HT-29 (cell line): ENCODE data around the gene TENT5D. TPM values are rescaled to one million over a fixed set of nuclear protein-coding genes. Genes with fewer than 3 reads are reported as not detected.
"Not testable (repeated sequence)": the region's sequence is repeated elsewhere in the genome, so short reads cannot be mapped to it uniquely, and the experiment has no call there.

ENCODE experiments used
- DNase-seq: peaks from one replicate; pipeline ENCODE4 v3.0.0-alpha.2; 2015; ENCODE audit warnings: low spot score
- total RNA-seq: library from RNA; depleted of rRNA; stranded (reverse); fragments of >200 nt; shearing (Covaris generic); gene quantifications from 2 replicates; pipeline ENCODE4 v1.2.3, GENCODE V29; 2014; rRNA removed

TENT5D gene
- not detected in 2 replicates for total RNA-seq

GRCh38 chrX:80420147-80420546, at the start of gene TENT5D:
Gene TENT5D (plus strand): TSS chrX:80420447. CDS start chrX:80442540, 22,093 bp downstream.
- DNase-seq = no peak

DNA sequence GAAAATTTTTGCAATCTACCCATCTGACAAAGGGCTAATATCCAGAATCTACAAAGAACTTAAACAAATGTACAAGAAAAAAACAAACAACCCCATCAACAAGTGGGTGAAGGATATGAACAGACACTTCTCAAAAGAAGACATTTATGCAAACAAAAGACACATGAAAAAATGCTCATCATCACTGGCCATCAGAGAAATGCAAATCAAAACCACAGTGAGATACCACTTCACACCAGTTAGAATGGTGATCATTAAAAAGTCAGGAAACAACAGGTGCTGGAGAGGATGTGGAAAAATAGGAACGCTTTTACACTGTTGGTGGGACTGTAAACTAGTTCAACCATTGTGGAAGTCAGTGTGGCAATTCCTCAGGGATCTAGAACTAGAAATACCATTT, 34.6 kb upstream of the TENT5D start:
- DNase-seq = not testable (repeated sequence)

GRCh38 chrX:80388206-80388605, 32.0 kb upstream of the TENT5D start:
- DNase-seq = no peak

DNA sequence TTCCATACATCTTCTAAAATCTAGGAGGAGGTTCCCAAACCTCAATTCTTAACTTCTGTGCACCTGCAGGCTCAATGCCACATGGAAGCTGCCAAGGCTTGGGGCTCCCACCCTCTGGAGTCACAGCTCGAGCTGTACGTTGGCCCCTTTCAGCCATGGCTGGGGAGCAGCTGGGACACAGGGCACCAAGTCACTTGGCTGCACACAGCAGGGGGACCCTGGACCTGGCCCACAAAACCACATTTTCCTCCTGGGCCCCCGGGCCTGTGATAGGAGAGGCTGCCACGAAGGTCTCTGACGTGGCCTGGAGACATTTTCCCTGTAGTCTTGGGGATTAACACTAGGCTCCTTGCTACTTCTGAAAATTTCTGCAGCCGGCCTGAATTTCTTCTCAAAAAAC, 8.2 kb upstream of the TENT5D start:
- DNase-seq = no peak

- DNase-seq = no peak
Observed at GRCh38 chrX:80423000-80423399, 2.8 kb downstream of the TENT5D start.

- no peak for DNase-seq
Observed at GRCh38 chrX:80423744-80424143, 3.5 kb downstream of the TENT5D start.

DNA sequence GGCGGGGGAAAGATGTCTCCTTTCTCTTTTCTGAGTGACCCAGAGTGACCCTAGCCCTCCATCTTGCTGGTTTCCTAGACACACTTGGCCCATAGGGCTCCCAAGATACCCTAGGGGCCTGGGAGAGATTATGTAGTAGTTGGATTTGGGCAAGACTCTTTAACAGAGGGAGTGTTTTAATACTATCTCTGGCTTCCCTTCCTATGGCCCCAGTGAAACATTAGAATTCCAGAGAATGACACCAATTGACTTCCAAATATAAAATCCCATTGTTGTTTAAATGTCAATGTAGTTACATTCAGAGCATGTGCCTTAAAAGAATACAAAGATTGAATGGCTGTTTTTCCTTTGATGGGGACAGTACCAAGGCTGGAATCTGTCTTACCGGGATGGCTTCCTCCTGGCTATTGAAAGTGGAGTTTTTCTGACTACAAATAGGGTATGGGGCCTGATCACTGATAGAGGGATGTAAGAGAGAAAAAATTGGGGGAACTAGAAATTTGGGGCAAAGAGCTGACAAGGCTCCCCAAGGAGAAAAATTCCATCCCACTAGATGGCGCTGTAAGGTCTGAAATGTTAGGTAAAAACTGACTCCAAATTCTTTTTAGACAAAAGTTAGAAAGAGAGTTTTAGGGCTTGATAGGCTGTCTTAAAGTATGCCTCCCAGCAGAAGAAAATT, 10.7 kb downstream of the TENT5D start:
- DNase-seq = peak; percentile 47

DNA sequence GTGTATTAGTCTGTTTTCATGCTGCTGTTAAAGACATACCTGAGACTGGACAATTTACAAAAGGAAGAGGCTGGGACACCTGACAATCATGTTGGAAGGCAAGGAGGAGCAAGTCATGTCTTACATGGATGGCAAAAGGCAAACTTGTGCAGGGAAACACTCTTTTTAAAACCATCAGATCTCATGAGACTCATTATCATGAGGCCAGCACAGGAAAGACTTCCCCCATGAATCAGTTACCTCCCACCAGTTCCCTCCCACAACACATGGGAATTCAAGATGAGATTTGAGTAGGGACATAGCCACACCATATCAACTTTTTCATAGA, 11.2 kb downstream of the TENT5D start:
- no peak for DNase-seq

DNA sequence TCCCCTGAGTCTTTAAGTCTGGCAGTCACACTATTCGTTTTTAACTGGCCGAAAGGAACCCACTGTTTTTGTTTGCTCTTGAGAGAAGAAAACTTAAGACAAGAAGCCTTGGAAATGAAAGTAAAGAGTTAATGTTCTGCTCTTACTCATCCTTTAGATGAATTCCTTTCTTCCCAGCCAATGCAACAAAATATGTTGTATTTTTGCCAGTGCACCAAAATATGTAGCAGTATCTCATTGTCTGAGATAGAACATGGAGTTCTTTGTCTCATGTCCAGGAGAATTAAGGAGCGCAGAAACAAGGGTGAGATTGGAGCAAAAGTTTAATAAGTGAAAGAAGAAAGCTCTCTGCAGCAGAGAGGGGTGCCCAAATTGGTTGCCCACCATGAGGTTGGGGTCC, 12.2 kb downstream of the TENT5D start:
- no peak for DNase-seq

DNA sequence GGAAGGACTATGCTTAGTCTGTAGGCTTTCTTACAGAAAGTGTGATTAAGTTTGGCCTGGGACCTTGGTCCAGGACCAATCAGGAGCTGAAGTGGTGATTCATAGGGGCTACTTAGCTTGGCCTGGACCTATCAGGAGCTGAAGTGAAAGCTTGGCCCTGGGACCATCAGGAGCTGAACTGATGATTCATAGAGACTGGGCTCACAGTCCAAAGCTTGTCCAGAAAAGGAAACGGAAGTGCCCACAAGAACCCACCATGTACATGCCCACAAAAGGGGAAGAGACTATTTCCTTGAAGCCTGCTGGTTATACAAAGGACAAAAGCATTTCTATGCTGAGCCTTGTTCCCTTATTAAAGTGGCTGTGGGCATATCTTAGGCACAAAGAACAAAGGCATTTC, 12.6 kb downstream of the TENT5D start:
- DNase-seq = no peak

GRCh38 chrX:80468166-80468565, 47.9 kb downstream of the TENT5D start:
- not testable (repeated sequence) for DNase-seq

- DNase-seq = no peak
Observed at GRCh38 chrX:80471582-80471981, 51.3 kb downstream of the TENT5D start.

- no peak for DNase-seq
Observed at GRCh38 chrX:80485543-80485942, 65.3 kb downstream of the TENT5D start.

- DNase-seq = no peak
Observed at GRCh38 chrX:80486299-80486698, 66.1 kb downstream of the TENT5D start.

- DNase-seq = no peak
Observed at GRCh38 chrX:80489166-80489565, 68.9 kb downstream of the TENT5D start.
